Aorta (tissue), 5 donors: ENCODE data around the gene MYLK4. TPM values are rescaled to one million over a fixed set of nuclear protein-coding genes. Genes with fewer than 3 reads are reported as not detected.

Experiments
- ATAC-seq: fragments of 200-7000 bp; cut with Tn5 transposase; one replicate; pipeline ENCODE4 v1.9.1; 2022; ENCODE audit warnings: moderate library complexity; ENCODE audit not compliant: low FRiP score
- DNase-seq, 2 donors: peaks; one replicate each; pipeline ENCODE4 v3.0.0-alpha.2; 2020
- H3K27ac ChIP-seq, 2 donors: one replicate each; pipeline ENCODE4 v1.5.1; 2013; ENCODE audit warnings: low read length in 2 of 2, mild to moderate bottlenecking in 2 of 2, moderate library complexity in 2 of 2, control low read depth in 1 of 2, inconsistent platforms in 1 of 2, low read depth in 1 of 2
- H3K27me3 ChIP-seq, 2 donors: one replicate each; pipeline ENCODE4 v1.6.1; 2013; ENCODE audit warnings: control low read depth in 1 of 2, low read length in 1 of 2, mild to moderate bottlenecking in 1 of 2, moderate library complexity in 1 of 2; ENCODE audit not compliant: insufficient read depth in 2 of 2, control insufficient read depth in 1 of 2
- H3K36me3 ChIP-seq, 2 donors: one replicate each; pipeline ENCODE4 v1.6.1; 2013; ENCODE audit warnings: control low read depth in 1 of 2, low read length in 1 of 2, mild to moderate bottlenecking in 1 of 2; ENCODE audit not compliant: insufficient read depth in 2 of 2, control insufficient read depth in 1 of 2
- H3K4me1 ChIP-seq, 2 donors: one replicate each; pipeline ENCODE4 v1.6.1; 2013; ENCODE audit warnings: low read length in 2 of 2, control low read depth in 1 of 2, mild to moderate bottlenecking in 1 of 2, moderate library complexity in 1 of 2; ENCODE audit not compliant: insufficient read depth in 2 of 2, control insufficient read depth in 1 of 2
- H3K4me3 ChIP-seq, 2 donors: one replicate each; pipeline ENCODE4 v1.5.1; 2013; ENCODE audit warnings: low read length in 2 of 2, control low read depth in 1 of 2, mild to moderate bottlenecking in 1 of 2
- H3K9me3 ChIP-seq: one replicate; pipeline ENCODE4 v1.6.1; 2013; ENCODE audit warnings: mild to moderate bottlenecking, low read length; ENCODE audit not compliant: control insufficient read depth
- WGBS, 2 donors: extraction: QIAGEN DNeasy Blood & Tissue Kit; methylation state at CpG; one replicate each; pipeline ENCODE4 v1.1.7; 2013; 5-methylcytosine and 5-hydroxymethylcytosine counted together
- intact Hi-C, 2 donors: fragments of 100-400 bp; cut with DNase I; formaldehyde crosslinking; loops; one replicate each; pipeline versions ENCODE4 v1.14.2 to v1.15.0; 2022
- polyA plus RNA-seq, 2 donors: library from polyadenylated mRNA; stranded (reverse); fragments of 200-250 nt; gene quantifications; one replicate each; pipeline ENCODE4 v1.2.3, GENCODE V29; 2013
- total RNA-seq, 2 donors: library from RNA; stranded (reverse); fragmentation: NEBNext Ultra II Directional; extraction: Animal tissue kit (Norgen Biotek cat#: 25700); gene quantifications; one replicate each; pipeline ENCODE4 v1.2.1, GENCODE V29; 2021
- donor health status: healthy with polysubstance abuse.
- donor health status: Bipolar disorder and iron deficiency.
- donor health status: DM: no; HTN: no; CAD: no.
- donor health status: DM: no; HTN: no; CAD: no.
- donor health status: DM: yes; HTN: yes; CAD: no.

Gene MYLK4
- total and polyA plus RNA-seq, 4 donors = 0.38 to 2.5 (median 1.6) TPM

GRCh38 chr6:2793534-2794151 lies 42.9 kb upstream of the MYLK4 start:
- Histone ChIP-seq H3K4me3 (no peak overlapping the region), H3K27ac (peak overlapping the region in 1 of 2 donors; percentile 3), H3K27me3 (no peaks in the 10 kb centered on the region), H3K36me3 (no peaks in the 10 kb centered on the region), H3K4me1 (peaks cover 0 to 2% of the 10 kb centered on the region in 2 donors), H3K9me3 (no peaks in the 10 kb centered on the region)
- ATAC-seq (no peak), DNase-seq (no peak)
- WGBS, 2 donors = 59 to 67% methylated on average over 9 of the region's 9 CpGs
- intact Hi-C loops = loop anchor here (2.0 to 5.0 kb wide), 2 partner anchors 49 to 137 kb away; partner anchors contain the start of gene SERPINB1 (in 2 of the 2)

GRCh38 chr6:2792330-2793110 lies 41.8 kb upstream of the MYLK4 start:
- ATAC-seq (no peak), DNase-seq (no peak)
- intact Hi-C loops = loop anchor here (5.0 kb wide), 1 partner anchor 50 kb away; the partner anchor contains the start of gene SERPINB1 (in 2 of the 2)
- Histone ChIP-seq H3K9me3 (no peaks in the 10 kb centered on the region), H3K36me3 (no peaks in the 10 kb centered on the region), H3K4me3 (no peak overlapping the region), H3K27me3 (no peaks in the 10 kb centered on the region), H3K4me1 (peaks cover 0 to 2% of the 10 kb centered on the region in 2 donors), H3K27ac (peak overlapping the region in 1 of 2 donors; percentile 11)
- 84 to 86% methylated on average over 17 of the region's 17 CpGs for WGBS, 2 donors

- ATAC-seq = no peak
- no peak overlapping the region for H3K4me3 ChIP-seq
- intact Hi-C loops = loop anchor here (5.0 kb wide), 1 partner anchor 51 kb away; the partner anchor contains the start of gene SERPINB1 (in 2 of the 2)
Measured at GRCh38 chr6:2791450-2791974, 40.8 kb upstream of the MYLK4 start.

GRCh38 chr6:2790588-2791449 lies 40.1 kb upstream of the MYLK4 start:
- H3K4me3 ChIP-seq = no peak overlapping the region
- intact Hi-C loops = loop anchor here (5.0 kb wide), 1 partner anchor 51 kb away; the partner anchor contains the start of gene SERPINB1 (in 2 of the 2)
- no peaks in the 10 kb centered on the region for H3K9me3 ChIP-seq
- 3% methylated on average over 11 of the region's 11 CpGs for WGBS, 2 donors
- H3K36me3 ChIP-seq = peaks cover 0 to 3% of the 10 kb centered on the region in 2 donors
- ATAC-seq = peak; percentile 90
- H3K4me1 ChIP-seq = peaks cover 0 to 2% of the 10 kb centered on the region in 2 donors
- no peaks in the 10 kb centered on the region for H3K27me3 ChIP-seq
- DNase-seq = peak in 1 of 2 donors; percentile 79
- H3K27ac ChIP-seq = peak overlapping the region; percentile 83 to 99

More at GRCh38 chr6:2791450-2791974, 40.8 kb upstream of the MYLK4 start:
- Histone ChIP-seq H3K27me3 (no peaks in the 10 kb centered on the region), H3K4me1 (peaks cover 0 to 2% of the 10 kb centered on the region in 2 donors), H3K36me3 (no peaks in the 10 kb centered on the region), H3K9me3 (no peaks in the 10 kb centered on the region), H3K27ac (peak overlapping the region in 1 of 2 donors; percentile 72)
- WGBS, 2 donors = 40 to 47% methylated on average over 4 of the region's 4 CpGs
- DNase-seq = no peak

GRCh38 chr6:2786269-2786668 lies 35.5 kb upstream of the MYLK4 start:
- ATAC-seq (no peak), DNase-seq (no peak)
- H3K4me3 ChIP-seq = no peak overlapping the region
- no peaks in the 10 kb centered on the region for H3K9me3 ChIP-seq
- H3K4me1 ChIP-seq = peaks cover 0 to 2% of the 10 kb centered on the region in 2 donors
- intact Hi-C loops = no loop called here
- WGBS, 2 donors = 57 to 58% methylated on average over 4 of the region's 4 CpGs
- peaks cover 0 to 5% of the 10 kb centered on the region in 2 donors for H3K36me3 ChIP-seq
- no peaks in the 10 kb centered on the region for H3K27me3 ChIP-seq
- H3K27ac ChIP-seq = no peak overlapping the region

- intact Hi-C loops = no loop called here
- H3K36me3 ChIP-seq = peaks cover 0 to 6% of the 10 kb centered on the region in 2 donors
- no peaks in the 10 kb centered on the region for H3K9me3 ChIP-seq
- no peaks in the 10 kb centered on the region for H3K27me3 ChIP-seq
- H3K4me3 ChIP-seq = no peak overlapping the region
- WGBS, 2 donors = 86 to 89% methylated on average over 7 of the region's 7 CpGs
- no peaks in the 10 kb centered on the region for H3K4me1 ChIP-seq
- DNase-seq = no peak
- no peak overlapping the region for H3K27ac ChIP-seq
- no peak for ATAC-seq
Measured at GRCh38 chr6:2784930-2785329, 34.2 kb upstream of the MYLK4 start.

- Histone ChIP-seq H3K27me3 (no peaks in the 10 kb centered on the region), H3K27ac (no peak overlapping the region), H3K4me1 (no peaks in the 10 kb centered on the region), H3K4me3 (no peak overlapping the region), H3K36me3 (peaks cover 0 to 9% of the 10 kb centered on the region in 2 donors), H3K9me3 (no peaks in the 10 kb centered on the region)
- ATAC-seq (no peak), DNase-seq (no peak)
- intact Hi-C loops = no loop called here
- whole genome bisulfite sequencing, 2 donors = 65 to 71% methylated on average over 5 of the region's 5 CpGs
Measured at GRCh38 chr6:2784061-2784460, 33.3 kb upstream of the MYLK4 start.
